ENCODE data around the gene MAN2A2.

GRCh38 chr15:90949979-90950675 lies 47.0 kb downstream of the MAN2A2 start:
- TF ChIP-seq CTCF (IDR thresholded peaks at IDR 0.05; ENCODE audit: control extremely low read depth in 1 of 3, insufficient read depth in 1 of 3, low read depth in 1 of 3, low read length in 3 of 3) (no peak), EZH2 (IDR thresholded peaks at IDR 0.05; ENCODE audit: low read depth, low read length, severe bottlenecking) (no peak), BRCA1 (IDR thresholded peaks at IDR 0.05; ENCODE audit: low read depth, low read length) (no peak), POLR2A (IDR thresholded peaks at IDR 0.05; ENCODE audit: control extremely low read depth in 1 of 2, low read depth in 2 of 2, low read length in 2 of 2) (no peak), YY1 (IDR thresholded peaks at IDR 0.05; ENCODE audit: low read depth, low read length) (no peak), GABPA (IDR thresholded peaks at IDR 0.05; ENCODE audit: borderline replicate concordance, insufficient read depth, low read length) (no peak), HDAC2 (IDR thresholded peaks at IDR 0.05; ENCODE audit: borderline replicate concordance in 1 of 2, low read depth in 2 of 2, low read length in 2 of 2) (no peak), HDAC6 (IDR thresholded peaks at IDR 0.05; ENCODE audit: low read depth, low read length) (no peak), CHD2 (IDR thresholded peaks at IDR 0.05; ENCODE audit: low read length) (no peak), E2F6 (IDR thresholded peaks at IDR 0.05) (no peak), CTBP2 (IDR thresholded peaks at IDR 0.05; ENCODE audit: borderline replicate concordance, insufficient read depth, insufficient read length, low read length) (no peak)
